ENCODE results near the gene ZBTB20.

- TF ChIP-seq CTCF (IDR thresholded peaks at IDR 0.05) (no peak), POLR2A (IDR thresholded peaks at IDR 0.05) (no peak), POLR2AphosphoS5 (IDR thresholded peaks at IDR 0.05) (no peak), EP300 (IDR thresholded peaks at IDR 0.05) (no peak)
These were observed 459.9 kb downstream of the ZBTB20 start for GRCh38 chr3:114687151-114687550.

All from stomach (tissue), 4 donors.